ENCODE measurements around the gene SPEN. TPM values are rescaled to one million over a fixed set of nuclear protein-coding genes. Genes with fewer than 3 reads are reported as not detected.

SPEN gene
- total and polyA plus RNA-seq, 10 of the 15 experiments (the other 5 are each of a cell fraction or from before 2014, with no cell fraction given), result 5.2 to 58.7 (median 20.1) TPM

GRCh38 chr1:15975805-15976680, 128.5 kb downstream of the SPEN start, which contains the start of gene ZBTB17 (continued):
- no peak for TF ChIP-seq BCL11A (IDR thresholded peaks at IDR 0.05; ENCODE audit: low read depth, low read length)
- 0 out of 2 replicates have a peak, but pooled peaks have one; percentile 30 for TF ChIP-seq IRF4 (IDR thresholded peaks at IDR 0.05; ENCODE audit: low read depth, low read length)
- TF ChIP-seq CBFB (IDR thresholded peaks at IDR 0.05; ENCODE audit: low read depth), result 0 out of 2 replicates have a peak, but pooled peaks have one; percentile 39
- TF ChIP-seq PKNOX1 (IDR thresholded peaks at IDR 0.05), result no peak
- peak; percentile 80 for TF ChIP-seq ZNF207 (IDR thresholded peaks at IDR 0.05; ENCODE audit: borderline replicate concordance)
- TF ChIP-seq ZBTB40 (IDR thresholded peaks at IDR 0.05; ENCODE audit: borderline replicate concordance), result peak; percentile 85; the same call in 1 of the 2 replicates
- TF ChIP-seq MLLT1 (IDR thresholded peaks at IDR 0.05), result no peak
- no peak for TF ChIP-seq WRNIP1 (IDR thresholded peaks at IDR 0.05; ENCODE audit: borderline replicate concordance, low read depth, low read length)
- TF ChIP-seq ZSCAN29 (IDR thresholded peaks at IDR 0.05), result no peak
- TF ChIP-seq PRDM15 (CRISPR knock-in tag; IDR thresholded peaks at IDR 0.05), result no peak
- no peak for TF ChIP-seq HSF1 (IDR thresholded peaks at IDR 0.05; ENCODE audit: low read depth, low read length)
- no peak for TF ChIP-seq ZBED1 (IDR thresholded peaks at IDR 0.05; ENCODE audit: borderline replicate concordance)
- no peak for TF ChIP-seq PAX8 (IDR thresholded peaks at IDR 0.05)
- TF ChIP-seq SUZ12 (IDR thresholded peaks at IDR 0.05; ENCODE audit: unreplicated experiment), result no peak
- TF ChIP-seq HDAC2 (IDR thresholded peaks at IDR 0.05), result 0 out of 2 replicates have a peak, but pooled peaks have one; percentile 61
- no peak; the same call in 1 of the 2 replicates for TF ChIP-seq RUNX3 (IDR thresholded peaks at IDR 0.05; ENCODE audit: low read length)
- no peak for TF ChIP-seq SUPT20H (IDR thresholded peaks at IDR 0.05; ENCODE audit: borderline replicate concordance, control insufficient read depth, low read depth, low read length)
